ENCODE data around the gene ERI3.

The ERI3 gene

GRCh38 chr1:44230796-44231195 lies 124.3 kb downstream of the ERI3 start:
- H3K4me1 ChIP-seq, result no peaks in the 10 kb centered on the region
- H3K4me3 ChIP-seq, result no peak overlapping the region
- peaks cover 58% of the 10 kb centered on the region for H3K36me3 ChIP-seq
- peaks cover 5% of the 10 kb centered on the region; the same call in 1 of the 2 replicates for H4K20me1 ChIP-seq
- no peak overlapping the region for H3K27ac ChIP-seq
- H3K4me2 ChIP-seq, result no peak overlapping the region
- TF ChIP-seq Cebpa-rat (IDR thresholded peaks at IDR 0.05), result no peak
- H3K9me3 ChIP-seq, result no peaks in the 10 kb centered on the region
- no peaks in the 10 kb centered on the region for H3K27me3 ChIP-seq
- H3K9ac ChIP-seq, result no peak overlapping the region

- no peak for TF ChIP-seq Cebpa-rat (IDR thresholded peaks at IDR 0.05)
- H3K4me3 ChIP-seq, result no peak overlapping the region
- no peak overlapping the region for H3K9ac ChIP-seq
- peaks cover 61% of the 10 kb centered on the region for H3K36me3 ChIP-seq
- H3K4me1 ChIP-seq, result no peaks in the 10 kb centered on the region
- H4K20me1 ChIP-seq, result peaks cover 5% of the 10 kb centered on the region; the same call in 1 of the 2 replicates
- no peaks in the 10 kb centered on the region for H3K9me3 ChIP-seq
- H3K27ac ChIP-seq, result no peak overlapping the region
- H3K4me2 ChIP-seq, result no peak overlapping the region
- no peaks in the 10 kb centered on the region for H3K27me3 ChIP-seq
These were observed 125.5 kb downstream of the ERI3 start for GRCh38 chr1:44229435-44230167.

- Histone ChIP-seq H3K36me3 (peaks cover 54% of the 10 kb centered on the region), H3K27me3 (no peaks in the 10 kb centered on the region), H3K27ac (no peak overlapping the region), H4K20me1 (peaks cover 7% of the 10 kb centered on the region; the same call in 1 of the 2 replicates), H3K4me2 (no peak overlapping the region), H3K9me3 (no peaks in the 10 kb centered on the region), H3K4me1 (peaks cover 7% of the 10 kb centered on the region), H3K9ac (no peak overlapping the region), H3K4me3 (no peak overlapping the region)
- TF ChIP-seq Cebpa-rat (IDR thresholded peaks at IDR 0.05), result no peak
These were observed 126.8 kb downstream of the ERI3 start for GRCh38 chr1:44228218-44228617.

GRCh38 chr1:44227211-44227610 lies 127.8 kb downstream of the ERI3 start:
- Histone ChIP-seq H3K27ac (no peak overlapping the region), H4K20me1 (peaks cover 14% of the 10 kb centered on the region; the same call in 1 of the 2 replicates), H3K9ac (no peak overlapping the region), H3K36me3 (peaks cover 53% of the 10 kb centered on the region), H3K4me2 (no peak overlapping the region), H3K9me3 (no peaks in the 10 kb centered on the region), H3K4me3 (no peak overlapping the region), H3K4me1 (peaks cover 14% of the 10 kb centered on the region), H3K27me3 (no peaks in the 10 kb centered on the region)
- no peak for TF ChIP-seq Cebpa-rat (IDR thresholded peaks at IDR 0.05)

- H3K4me1 ChIP-seq, result peaks cover 14% of the 10 kb centered on the region
- no peak overlapping the region for H3K27ac ChIP-seq
- no peak overlapping the region for H3K9ac ChIP-seq
- H3K9me3 ChIP-seq, result no peaks in the 10 kb centered on the region
- no peak overlapping the region for H3K4me2 ChIP-seq
- H3K27me3 ChIP-seq, result no peaks in the 10 kb centered on the region
- H3K4me3 ChIP-seq, result no peak overlapping the region
- TF ChIP-seq Cebpa-rat (IDR thresholded peaks at IDR 0.05), result no peak
- H3K36me3 ChIP-seq, result peaks cover 53% of the 10 kb centered on the region
- peaks cover 14% of the 10 kb centered on the region for H4K20me1 ChIP-seq
These were observed 129.3 kb downstream of the ERI3 start for GRCh38 chr1:44225761-44226160.

- no peak for TF ChIP-seq Cebpa-rat (IDR thresholded peaks at IDR 0.05)
- Histone ChIP-seq H3K27ac (no peak overlapping the region), H3K36me3 (peaks cover 57% of the 10 kb centered on the region)
These were observed 131.9 kb downstream of the ERI3 start for GRCh38 chr1:44223187-44223610.

GRCh38 chr1:44222397-44223186 lies 132.5 kb downstream of the ERI3 start:
- TF ChIP-seq Cebpa-rat (IDR thresholded peaks at IDR 0.05), result no peak
- no peaks in the 10 kb centered on the region for H3K27me3 ChIP-seq
- H3K4me2 ChIP-seq, result peak overlapping the region; percentile 36; the same call in 1 of the 2 replicates
- no peaks in the 10 kb centered on the region for H3K9me3 ChIP-seq
- peaks cover 26% of the 10 kb centered on the region; the same call in 1 of the 2 replicates for H4K20me1 ChIP-seq
- no peak overlapping the region for H3K4me3 ChIP-seq
- H3K36me3 ChIP-seq, result peaks cover 63% of the 10 kb centered on the region
- no peak overlapping the region for H3K9ac ChIP-seq
- no peak overlapping the region for H3K27ac ChIP-seq
- peaks cover 14% of the 10 kb centered on the region for H3K4me1 ChIP-seq

More at GRCh38 chr1:44223187-44223610, 131.9 kb downstream of the ERI3 start:
- Histone ChIP-seq H3K9ac (no peak overlapping the region), H3K4me2 (peak overlapping the region; percentile 36; the same call in 1 of the 2 replicates), H3K27me3 (no peaks in the 10 kb centered on the region), H3K4me1 (peaks cover 14% of the 10 kb centered on the region), H3K9me3 (no peaks in the 10 kb centered on the region), H3K4me3 (no peak overlapping the region), H4K20me1 (peaks cover 21% of the 10 kb centered on the region; the same call in 1 of the 2 replicates)

- H3K4me1 ChIP-seq, result peaks cover 14% of the 10 kb centered on the region
- peaks cover 71% of the 10 kb centered on the region for H3K36me3 ChIP-seq
- H3K9me3 ChIP-seq, result no peaks in the 10 kb centered on the region
- TF ChIP-seq Cebpa-rat (IDR thresholded peaks at IDR 0.05), result no peak
- no peak overlapping the region for H3K27ac ChIP-seq
- H3K4me3 ChIP-seq, result no peak overlapping the region
- no peak overlapping the region for H3K9ac ChIP-seq
- no peaks in the 10 kb centered on the region for H3K27me3 ChIP-seq
- H4K20me1 ChIP-seq, result peaks cover 26% of the 10 kb centered on the region; the same call in 1 of the 2 replicates
- H3K4me2 ChIP-seq, result no peak overlapping the region
These were observed 133.3 kb downstream of the ERI3 start for GRCh38 chr1:44221769-44222168.

GRCh38 chr1:44220755-44221154 lies 134.3 kb downstream of the ERI3 start:
- no peak for TF ChIP-seq Cebpa-rat (IDR thresholded peaks at IDR 0.05)
- Histone ChIP-seq H3K4me3 (no peak overlapping the region), H3K9me3 (no peaks in the 10 kb centered on the region), H3K9ac (no peak overlapping the region), H3K4me2 (no peak overlapping the region), H4K20me1 (peaks cover 26% of the 10 kb centered on the region; the same call in 1 of the 2 replicates), H3K36me3 (peaks cover 79% of the 10 kb centered on the region), H3K4me1 (peaks cover 14% of the 10 kb centered on the region), H3K27me3 (no peaks in the 10 kb centered on the region), H3K27ac (no peak overlapping the region)
